Ovary (tissue), 9 donors: ENCODE data around the gene ERC1. TPM values are rescaled to one million over a fixed set of nuclear protein-coding genes. Genes with fewer than 3 reads are reported as not detected.

Experiments
- DNase-seq, 5 donors: peaks; one replicate each; pipeline ENCODE4 v3.0.0-alpha.2; 2019 to 2020
- H3K27ac ChIP-seq, 2 donors: fragments of 200-600 bp; one replicate each; pipeline versions ENCODE4 v1.5.1 to v1.8.0; 2019 to 2022
- H3K27me3 ChIP-seq: fragments of 200-600 bp; one replicate; pipeline ENCODE4 v1.8.0; 2022
- H3K36me3 ChIP-seq: fragments of 200-600 bp; sonication (generic); one replicate; pipeline ENCODE4 v1.5.1; 2019
- H3K4me1 ChIP-seq: one replicate; pipeline ENCODE4 v1.8.1; 2013; ENCODE audit warnings: mild to moderate bottlenecking, moderate library complexity; ENCODE audit not compliant: insufficient read depth
- H3K4me3 ChIP-seq: fragments of 200-600 bp; sonication (generic); one replicate; pipeline ENCODE4 v1.5.1; 2017
- H3K9me3 ChIP-seq, 2 donors: fragments of 200-600 bp in 1 of 2; sonication (generic) in 1 of 2; one replicate each; pipeline versions ENCODE4 v1.5.1 to v1.8.1; 2013 to 2019; ENCODE audit warnings: mild to moderate bottlenecking in 1 of 2, moderate library complexity in 1 of 2
- EP300 ChIP-seq: sonication (generic); formaldehyde crosslinking; IDR thresholded peaks from one replicate; pipeline ENCODE4 v1.6.1; 2017; ENCODE audit warnings: antibody characterized with exemption
- POLR2A ChIP-seq: fragments of 450-650 bp; IDR thresholded peaks from one replicate; pipeline ENCODE4 v1.6.1; 2017; ENCODE audit warnings: antibody characterized with exemption, mild to moderate bottlenecking, moderate library complexity
- WGBS, 3 donors: extraction: QIAGEN DNeasy Blood & Tissue Kit in 1 of 3; methylation state at CpG; one replicate each; pipeline versions ENCODE4 v1.1.5 to v1.1.7; 2013 to 2017; 5-methylcytosine and 5-hydroxymethylcytosine counted together
- intact Hi-C, 4 donors: fragments of 100-400 bp; cut with DNase I; formaldehyde crosslinking; loops; one replicate each; pipeline versions ENCODE4 v1.11.0 to v1.15.1; 2022 to 2023
- polyA plus RNA-seq, 2 donors: library from polyadenylated mRNA; stranded (reverse); fragments of 200-250 nt in 1 of 2; fragments of 350-450 nt in 1 of 2; fragmentation: Illumina TruSeq in 1 of 2; extraction: RNeasy Lipid Tissue Mini Kit (QIAGEN cat#74804) in 1 of 2; gene quantifications; one replicate each; pipeline ENCODE4 v1.2.3, GENCODE V29; 2013 to 2014
- total RNA-seq, 7 donors: library from RNA; depleted of rRNA in 2 of 7; stranded (reverse); fragments of >200 nt in 2 of 7; fragmentation: NEBNext Ultra II Directional in 3 of 7; extraction: Animal tissue kit (Norgen Biotek cat#: 25700) in 3 of 7; gene quantifications; one replicate each; pipeline versions ENCODE4 v1.1.0 to v1.2.4, GENCODE V29; 2016 to 2023
- TF ChIP-seq, protein P1 (sequence below), 3 donors: fragments of 450-650 bp in 2 of 3; fragments of 200-600 bp in 1 of 3; IDR thresholded peaks; one replicate each; pipeline versions ENCODE4 v1.5.1 to v1.8.0; 2016 to 2022; ENCODE audit warnings: antibody characterized with exemption in 3 of 3, mild to moderate bottlenecking in 1 of 3
- donor health status: DM: no; HTN: no; CAD: no; lungs with moderate emphysema.
- donor health status: DM: no; HTN: no; CAD: no.
- donor health status: Bipolar disorder and iron deficiency.
- donor health status: DM: yes; HTN: yes; CAD: no.
- donor health status: DM: no; HTN: no; CAD: no.
- donor health status: DM: yes; HTN: yes; CAD: no.

Gene ERC1
- total and polyA plus RNA-seq, 9 donors, result 10.4 to 65.2 (median 51.6) TPM

DNA sequence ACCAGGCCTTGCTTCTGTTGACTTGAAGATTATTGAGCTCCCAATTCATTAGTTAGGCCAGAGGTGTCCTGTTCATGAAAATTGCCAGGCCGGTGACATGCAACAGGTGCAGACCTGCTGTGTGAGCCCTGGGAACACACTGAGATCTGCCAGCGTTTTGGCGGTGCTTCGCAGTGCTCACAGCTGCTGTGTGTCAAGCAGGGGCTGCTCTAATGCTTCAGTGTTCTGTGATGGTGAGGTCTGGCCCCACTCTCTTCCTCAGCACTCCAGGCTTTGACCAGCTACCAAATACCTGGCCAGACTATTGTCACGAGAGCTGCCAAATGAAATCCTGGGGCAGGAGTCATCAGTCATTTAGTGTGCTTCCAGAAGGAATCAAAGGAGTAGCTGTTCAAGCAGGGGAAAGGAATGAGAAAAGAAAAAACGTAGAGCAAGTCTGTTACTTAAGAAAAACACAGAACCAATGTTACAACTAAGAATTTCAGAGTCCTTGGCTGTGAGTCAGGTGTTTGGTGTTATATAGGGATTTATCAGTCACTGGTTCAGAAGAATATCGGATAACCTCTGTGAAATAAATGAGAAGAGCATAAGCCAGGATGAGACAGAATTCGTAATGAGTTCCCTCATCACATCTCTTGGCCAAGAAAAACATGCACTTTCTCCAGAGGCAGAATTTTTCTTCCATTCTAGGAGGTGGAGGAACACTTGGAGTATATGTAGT is 452.6 kb downstream of the ERC1 start:
- Histone ChIP-seq H3K27me3 (no peaks in the 10 kb centered on the region), H3K9me3 (no peaks in the 10 kb centered on the region), H3K4me1 (peaks cover 4% of the 10 kb centered on the region), H3K27ac (peak overlapping the region in 1 of 2 donors; percentile 44), H3K4me3 (no peak overlapping the region), H3K36me3 (no peaks in the 10 kb centered on the region)
- intact Hi-C loops, result no loop called here
- TF ChIP-seq, protein P1, sequence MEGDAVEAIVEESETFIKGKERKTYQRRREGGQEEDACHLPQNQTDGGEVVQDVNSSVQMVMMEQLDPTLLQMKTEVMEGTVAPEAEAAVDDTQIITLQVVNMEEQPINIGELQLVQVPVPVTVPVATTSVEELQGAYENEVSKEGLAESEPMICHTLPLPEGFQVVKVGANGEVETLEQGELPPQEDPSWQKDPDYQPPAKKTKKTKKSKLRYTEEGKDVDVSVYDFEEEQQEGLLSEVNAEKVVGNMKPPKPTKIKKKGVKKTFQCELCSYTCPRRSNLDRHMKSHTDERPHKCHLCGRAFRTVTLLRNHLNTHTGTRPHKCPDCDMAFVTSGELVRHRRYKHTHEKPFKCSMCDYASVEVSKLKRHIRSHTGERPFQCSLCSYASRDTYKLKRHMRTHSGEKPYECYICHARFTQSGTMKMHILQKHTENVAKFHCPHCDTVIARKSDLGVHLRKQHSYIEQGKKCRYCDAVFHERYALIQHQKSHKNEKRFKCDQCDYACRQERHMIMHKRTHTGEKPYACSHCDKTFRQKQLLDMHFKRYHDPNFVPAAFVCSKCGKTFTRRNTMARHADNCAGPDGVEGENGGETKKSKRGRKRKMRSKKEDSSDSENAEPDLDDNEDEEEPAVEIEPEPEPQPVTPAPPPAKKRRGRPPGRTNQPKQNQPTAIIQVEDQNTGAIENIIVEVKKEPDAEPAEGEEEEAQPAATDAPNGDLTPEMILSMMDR (IDR thresholded peaks at IDR 0.05), result no peak
- TF ChIP-seq EP300 (no peak), POLR2A (no peak)
- WGBS, 3 donors, result 20 to 27% (median 22%) methylated on average over 8 of the region's 8 CpGs
- DNase-seq, result peak in 1 of 5 donors; percentile 32

DNA sequence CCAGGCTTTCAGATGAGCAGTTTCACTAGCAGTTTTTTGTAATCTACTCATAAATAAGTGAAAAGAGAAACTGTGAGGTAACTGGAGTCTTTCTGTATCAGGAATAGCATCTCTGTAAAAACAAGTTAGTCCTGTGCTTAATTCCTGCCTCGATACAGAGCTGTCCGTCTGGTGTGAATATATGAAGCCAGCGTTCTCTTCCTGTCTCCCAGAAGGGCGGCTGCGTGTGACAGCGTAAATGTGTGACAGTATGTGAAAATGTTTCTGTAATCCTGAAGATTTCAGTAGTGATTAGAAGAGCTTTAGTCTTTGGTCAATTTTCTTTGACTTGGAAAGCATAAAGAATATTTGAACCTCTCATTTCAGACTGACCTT is 453.1 kb downstream of the ERC1 start:
- no peaks in the 10 kb centered on the region for H3K36me3 ChIP-seq
- TF ChIP-seq EP300 (no peak), POLR2A (no peak)
- TF ChIP-seq, protein P1 (IDR thresholded peaks at IDR 0.05), result no peak

DNA sequence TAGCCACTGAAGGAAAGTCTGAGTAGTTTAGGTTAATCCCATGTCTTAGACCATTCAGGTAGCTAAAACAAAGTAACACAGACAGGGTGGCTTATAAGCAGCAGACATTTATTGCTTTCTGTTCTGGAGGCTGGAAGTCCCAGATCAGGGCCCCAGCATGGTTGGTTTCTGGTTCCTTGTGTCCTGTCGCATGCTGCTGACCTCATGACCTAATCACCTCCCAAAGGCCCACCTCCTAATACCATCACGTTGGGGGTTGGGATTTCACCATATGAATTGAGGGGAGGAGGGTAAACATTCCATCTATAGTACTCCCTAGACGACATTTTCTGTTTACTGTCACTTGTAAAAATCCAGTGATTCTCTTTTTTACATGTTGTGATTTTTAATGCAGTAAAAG is 454.8 kb downstream of the ERC1 start:
- H3K4me3 ChIP-seq, result no peak overlapping the region

More for the DNA sequence above, 453.1 kb downstream of the ERC1 start:
- Histone ChIP-seq H3K9me3 (no peaks in the 10 kb centered on the region), H3K4me3 (no peak overlapping the region), H3K4me1 (peaks cover 4% of the 10 kb centered on the region), H3K27me3 (no peaks in the 10 kb centered on the region), H3K27ac (peak overlapping the region in 1 of 2 donors; percentile 44)
- intact Hi-C loops, result no loop called here
- WGBS, 3 donors, result 49 to 50% (median 50%) methylated on average over 6 of the region's 6 CpGs
- no peak for DNase-seq

DNA sequence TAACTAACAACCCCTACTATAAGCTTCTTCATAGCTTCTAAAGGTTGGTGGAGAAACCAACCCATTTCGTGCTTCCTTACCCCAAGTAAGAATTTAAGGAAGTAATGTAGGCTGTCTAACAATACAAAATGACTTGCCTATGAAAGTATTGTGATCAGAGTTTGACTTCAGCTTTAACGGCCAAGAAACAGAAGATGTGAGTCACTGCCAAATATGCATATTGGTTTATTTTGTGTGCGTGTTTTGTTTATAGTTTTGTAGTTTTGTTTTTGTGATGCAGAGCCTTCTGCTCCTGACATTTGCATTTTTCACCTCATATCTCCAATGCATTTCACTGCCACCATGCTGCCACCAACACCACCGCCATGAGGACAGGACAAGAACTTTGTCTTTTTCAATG is 457.3 kb downstream of the ERC1 start:
- Histone ChIP-seq H3K27ac (no peak overlapping the region), H3K27me3 (no peaks in the 10 kb centered on the region), H3K9me3 (no peaks in the 10 kb centered on the region), H3K4me1 (peaks cover 4% of the 10 kb centered on the region), H3K4me3 (no peak overlapping the region), H3K36me3 (no peaks in the 10 kb centered on the region)
- 79 to 86% (median 81%) methylated on average over 4 of the region's 4 CpGs for WGBS, 3 donors
- no peak for DNase-seq
- intact Hi-C loops, result no loop called here
- TF ChIP-seq POLR2A (no peak), EP300 (no peak)
- TF ChIP-seq, protein P1 (IDR thresholded peaks at IDR 0.05), result no peak

More for the DNA sequence above, 454.8 kb downstream of the ERC1 start:
- H3K9me3 ChIP-seq, result no peaks in the 10 kb centered on the region
- intact Hi-C loops, result no loop called here
- 67 to 76% (median 72%) methylated on average over 3 of the region's 3 CpGs for WGBS, 3 donors
- no peak overlapping the region for H3K27ac ChIP-seq
- TF ChIP-seq, protein P1 (IDR thresholded peaks at IDR 0.05), result no peak
- no peak for TF ChIP-seq POLR2A
- no peak for TF ChIP-seq EP300
- H3K36me3 ChIP-seq, result no peaks in the 10 kb centered on the region
- H3K4me1 ChIP-seq, result peaks cover 4% of the 10 kb centered on the region
- no peaks in the 10 kb centered on the region for H3K27me3 ChIP-seq
- DNase-seq, result no peak
